ENCODE results near the gene IL17A.

IL17A gene

GRCh38 chr6:52186075-52186474, at the start of gene IL17A:
TSS of gene IL17A (plus strand) at chr6:52186375. CDS start at chr6:52186432, 57 bp downstream.
- no peak for DNase-seq (ENCODE audit: low read depth in 1 of 2, low spot score in 1 of 2)

GRCh38 chr6:52136934-52137467, 49.2 kb upstream of the IL17A start:
- no peak for DNase-seq (ENCODE audit: low read depth in 1 of 2, low spot score in 1 of 2)

- DNase-seq (ENCODE audit: low read depth in 1 of 2, low spot score in 1 of 2): no peak
These were observed 47.9 kb upstream of the IL17A start for GRCh38 chr6:52138284-52138683.

GRCh38 chr6:52139985-52140680, 46.0 kb upstream of the IL17A start:
- DNase-seq (ENCODE audit: low read depth in 1 of 2, low spot score in 1 of 2): no peak

GRCh38 chr6:52141596-52141995, 44.6 kb upstream of the IL17A start:
- no peak for DNase-seq (ENCODE audit: low read depth in 1 of 2, low spot score in 1 of 2)

GRCh38 chr6:52142556-52142955, 43.6 kb upstream of the IL17A start:
- no peak for DNase-seq (ENCODE audit: low read depth in 1 of 2, low spot score in 1 of 2)

GRCh38 chr6:52143551-52143950, 42.6 kb upstream of the IL17A start:
- DNase-seq (ENCODE audit: low read depth in 1 of 2, low spot score in 1 of 2): no peak

GRCh38 chr6:52144196-52145076, 41.7 kb upstream of the IL17A start:
- no peak for DNase-seq (ENCODE audit: low read depth in 1 of 2, low spot score in 1 of 2)

DNA sequence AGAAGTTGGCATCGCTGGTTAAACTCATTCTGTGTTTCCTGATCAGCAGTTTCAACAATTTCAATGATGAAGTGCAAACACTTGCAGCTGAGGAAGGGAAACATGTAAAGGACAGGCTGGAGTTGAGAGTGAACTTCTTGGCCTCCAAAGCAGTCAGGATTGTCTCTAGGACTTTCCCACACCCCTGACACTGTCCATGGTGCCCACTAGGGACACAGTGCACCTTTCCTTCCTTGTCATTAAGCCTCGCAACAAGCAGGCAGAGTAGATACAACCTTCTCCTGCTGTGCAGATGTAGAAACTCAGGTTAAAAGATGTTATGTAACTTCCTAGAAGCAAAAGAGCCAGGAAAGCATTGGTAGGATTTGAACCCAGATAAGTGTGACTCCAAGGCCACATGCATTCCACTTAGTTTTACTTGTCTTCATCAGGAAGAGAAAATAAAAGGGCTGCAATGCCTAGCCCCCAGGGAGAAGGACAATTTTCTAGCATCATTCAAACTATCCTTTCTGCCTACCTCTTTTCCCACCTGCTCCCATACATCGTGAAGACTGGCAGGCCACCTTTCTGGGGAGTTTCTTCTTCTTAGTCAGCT, 39.2 kb upstream of the IL17A start:
- no peak for DNase-seq (ENCODE audit: low read depth in 1 of 2, low spot score in 1 of 2)

DNA sequence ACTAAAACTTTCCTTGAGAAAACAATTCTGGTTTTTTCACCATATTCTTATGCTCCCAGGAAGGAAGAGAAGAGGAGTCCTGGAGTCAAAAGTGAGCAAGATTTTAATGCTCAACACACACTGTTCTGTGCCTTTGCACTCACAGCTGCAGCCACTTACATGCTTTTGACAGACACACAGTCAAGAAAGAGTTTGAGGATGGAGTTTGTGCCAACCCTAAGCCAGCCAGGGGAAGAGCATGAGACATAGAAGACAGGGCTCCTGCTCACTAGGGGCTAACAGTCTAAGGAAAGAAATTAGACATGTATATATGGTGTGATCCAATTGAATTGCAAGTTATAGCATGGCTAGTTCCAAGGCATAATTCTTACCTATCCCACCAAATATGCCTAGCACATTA, 37.1 kb upstream of the IL17A start:
- DNase-seq (ENCODE audit: low read depth in 1 of 2, low spot score in 1 of 2): no peak

- no peak for DNase-seq (ENCODE audit: low read depth in 1 of 2, low spot score in 1 of 2)
These were observed 36.2 kb upstream of the IL17A start for GRCh38 chr6:52149949-52150348.

DNA sequence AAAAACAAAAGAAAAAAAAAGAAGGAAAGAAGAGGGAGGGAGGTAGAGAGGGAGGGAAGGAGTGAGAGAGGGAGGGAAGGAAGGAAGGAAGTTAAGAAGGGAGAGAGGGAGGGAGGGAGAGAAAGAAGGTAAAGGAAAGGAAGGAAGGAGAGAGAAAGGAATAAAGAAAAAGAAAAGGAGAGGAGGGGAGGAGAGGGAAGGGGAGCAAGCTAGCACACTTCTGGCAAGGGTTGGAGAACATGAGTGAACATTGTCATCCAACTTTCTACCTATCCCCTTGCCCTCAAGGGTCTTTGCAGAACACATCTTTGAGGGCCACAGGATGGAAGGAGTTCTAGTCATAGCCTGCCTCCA, 34.1 kb upstream of the IL17A start:
- DNase-seq (ENCODE audit: low read depth in 1 of 2, low spot score in 1 of 2): no peak

DNA sequence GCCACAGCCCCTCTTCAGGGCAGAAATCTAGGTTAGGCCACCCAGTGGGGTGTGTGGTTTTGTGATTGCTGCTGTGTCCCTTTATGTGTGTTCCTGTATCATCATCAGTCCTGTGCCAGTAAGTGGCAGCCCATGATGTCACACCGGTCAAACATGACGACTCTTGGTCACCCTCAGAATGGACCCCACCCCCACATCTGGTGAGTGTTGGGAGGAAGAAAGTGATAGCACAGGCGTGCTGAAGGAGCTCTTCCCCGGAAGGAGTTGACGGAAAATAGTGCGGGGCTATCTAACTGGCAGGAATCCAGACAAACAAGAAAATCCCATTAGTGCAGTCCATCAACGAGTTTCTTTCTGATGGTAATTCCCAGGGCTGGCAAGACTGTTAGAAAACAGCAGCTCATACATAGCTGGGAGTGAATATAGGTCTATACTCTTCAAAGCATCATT, 33.4 kb upstream of the IL17A start:
- no peak for DNase-seq (ENCODE audit: low read depth in 1 of 2, low spot score in 1 of 2)

GRCh38 chr6:52154381-52154780, 31.8 kb upstream of the IL17A start:
- no peak for DNase-seq (ENCODE audit: low read depth in 1 of 2, low spot score in 1 of 2)

GRCh38 chr6:52155791-52156576, 30.2 kb upstream of the IL17A start:
- DNase-seq (ENCODE audit: low read depth in 1 of 2, low spot score in 1 of 2): no peak

DNA sequence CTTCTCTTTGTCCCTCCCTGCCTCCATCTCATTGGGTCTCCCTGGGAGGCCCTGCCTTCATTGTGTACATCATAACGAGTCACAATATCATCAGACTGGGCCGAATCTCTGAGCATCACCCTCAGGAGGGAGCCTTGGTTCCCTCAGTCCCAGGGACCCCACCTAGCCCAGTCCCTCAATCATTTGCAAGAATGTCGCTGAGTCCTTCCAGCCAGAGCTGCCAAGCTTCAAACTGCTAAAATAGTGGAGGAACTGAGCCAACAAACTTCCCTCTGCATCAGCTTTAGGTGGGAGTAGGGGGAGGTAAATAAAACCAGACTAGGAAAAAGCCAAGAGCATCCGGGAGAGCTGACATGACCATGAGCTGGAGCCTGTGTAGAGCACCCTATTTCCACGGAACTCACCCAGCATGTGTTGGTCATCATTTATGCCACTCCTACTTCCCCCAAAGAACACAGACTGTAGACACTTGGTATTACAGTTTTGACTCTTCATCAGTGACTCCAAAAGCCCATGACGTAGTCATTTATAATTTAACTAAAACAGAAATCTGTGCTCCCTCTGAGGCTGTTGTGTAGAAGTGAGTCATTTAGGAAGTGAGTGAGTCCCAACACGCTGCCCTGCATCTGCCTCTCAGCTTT, 28.8 kb upstream of the IL17A start:
- DNase-seq (ENCODE audit: low read depth in 1 of 2, low spot score in 1 of 2): peak; percentile 18 to 50

GRCh38 chr6:52160472-52161104, 25.6 kb upstream of the IL17A start:
- no peak for DNase-seq (ENCODE audit: low read depth in 1 of 2, low spot score in 1 of 2)

DNA sequence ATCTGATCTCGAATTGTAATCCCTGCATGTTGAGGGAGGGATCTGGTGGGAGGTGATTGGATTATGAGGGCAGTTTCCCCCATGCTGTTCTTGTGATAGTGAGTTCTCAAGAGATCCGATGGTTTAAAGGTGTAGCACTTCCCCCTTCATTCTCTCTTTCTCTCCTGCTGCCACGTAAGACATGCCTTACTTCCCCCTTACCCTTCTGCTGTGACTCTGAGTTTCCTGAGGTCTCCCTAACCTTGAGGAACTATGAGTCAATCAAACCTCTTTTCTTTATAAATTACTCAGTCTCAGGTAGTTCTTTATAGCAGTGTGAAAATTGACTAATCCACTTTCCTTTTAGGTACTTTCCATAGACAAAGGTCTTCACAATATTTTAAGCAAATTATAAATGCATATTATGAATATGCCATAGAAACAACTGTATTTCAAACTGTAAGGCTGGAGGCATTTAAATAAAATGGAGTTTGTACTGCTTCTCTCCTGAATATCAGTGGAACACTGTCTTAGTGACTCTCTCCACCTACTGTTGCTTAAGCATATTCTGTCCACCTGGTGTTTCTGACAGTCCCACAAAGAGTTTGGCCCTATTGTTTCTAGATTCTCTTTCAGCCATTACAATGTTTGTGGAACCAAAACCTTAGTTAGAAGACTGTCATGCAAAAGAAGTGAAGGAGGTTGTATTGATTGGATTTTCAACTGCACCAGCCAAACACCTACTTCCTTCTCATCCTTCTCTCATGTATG, 24.3 kb upstream of the IL17A start:
- peak in 1 of 2 donors; percentile 47 for DNase-seq (ENCODE audit: low read depth in 1 of 2, low spot score in 1 of 2)

Measured in activated CD4-positive, alpha-beta T cell treated with anti-CD3 and anti-CD28 coated beads, Interleukin-2, amount 50 U/mL, for 24 hours (primary cell).